CD4-positive, alpha-beta T cell treated with Interleukin-4 for 1 hour (primary cell): ENCODE data around the gene PLS1.
"Not testable (repeated sequence)": the region's sequence is repeated elsewhere in the genome, so short reads cannot be mapped to it uniquely, and the experiment has no call there.

Source experiments
- DNase-seq, 2 donors: peaks; one replicate each; pipeline ENCODE4 v3.0.0-alpha.2; 2020 to 2022

Gene PLS1

DNA sequence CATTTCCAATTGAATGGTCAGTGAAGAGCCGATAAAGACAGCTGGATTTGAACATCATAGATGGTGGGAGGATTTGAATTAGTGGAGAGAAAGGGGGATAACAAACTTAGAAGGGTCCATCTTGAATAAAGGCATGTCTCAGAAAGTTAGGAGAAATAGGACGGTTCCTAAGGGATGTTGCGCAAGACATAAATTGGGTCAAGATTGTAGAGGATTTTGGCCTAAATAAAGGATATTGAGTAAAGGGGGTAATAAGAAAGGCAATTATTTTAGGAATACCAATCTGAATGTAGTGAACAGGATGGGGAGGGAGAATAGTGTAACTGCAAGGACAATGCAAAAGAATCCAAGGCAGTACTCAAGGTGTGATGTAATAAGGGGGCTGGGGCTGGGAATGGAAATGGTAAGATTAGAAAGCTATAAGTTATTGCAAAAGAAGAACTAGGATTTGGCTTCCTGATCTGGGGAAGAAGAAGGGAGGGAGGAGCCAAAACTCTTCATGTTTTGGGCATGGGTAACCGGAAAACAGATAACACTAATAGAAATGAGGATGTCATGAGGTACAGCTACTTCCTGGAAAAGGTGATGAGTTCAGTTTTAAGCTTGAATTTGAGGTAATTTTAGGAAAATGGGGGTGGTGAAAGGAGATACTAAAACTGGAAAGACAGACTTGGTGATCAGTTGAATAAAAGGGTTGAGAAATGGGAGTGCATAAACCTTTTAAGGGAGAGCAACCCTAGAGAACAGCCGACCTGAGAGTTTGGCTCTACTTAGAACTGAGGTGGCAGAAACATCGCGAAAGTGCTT is 110.3 kb downstream of the PLS1 start:
- DNase-seq = no peak

- DNase-seq = no peak
Observed at GRCh38 chr3:142709207-142709606, 113.0 kb downstream of the PLS1 start.

DNA sequence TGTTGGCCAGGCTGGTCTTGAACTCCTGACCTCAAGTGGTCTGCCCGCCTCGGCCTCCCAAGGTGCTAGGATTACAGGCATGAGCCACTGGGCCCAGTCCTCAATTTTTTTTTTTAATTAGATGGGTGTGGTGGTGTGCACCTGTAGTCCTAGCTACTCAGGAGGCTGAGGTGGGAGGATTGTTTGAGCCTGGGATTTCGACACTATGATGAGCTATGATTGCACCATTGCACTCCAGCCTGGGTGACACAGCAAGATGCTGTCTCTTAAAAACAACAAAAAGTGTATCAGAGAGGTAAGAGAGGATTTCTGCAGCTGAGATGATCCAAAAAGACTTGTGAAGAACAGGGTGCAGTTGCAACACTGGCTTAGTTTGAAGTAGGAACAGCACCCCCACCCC is 118.7 kb downstream of the PLS1 start:
- not testable (repeated sequence) for DNase-seq

- DNase-seq = no peak
Observed at GRCh38 chr3:142716102-142716501, 119.9 kb downstream of the PLS1 start.

DNA sequence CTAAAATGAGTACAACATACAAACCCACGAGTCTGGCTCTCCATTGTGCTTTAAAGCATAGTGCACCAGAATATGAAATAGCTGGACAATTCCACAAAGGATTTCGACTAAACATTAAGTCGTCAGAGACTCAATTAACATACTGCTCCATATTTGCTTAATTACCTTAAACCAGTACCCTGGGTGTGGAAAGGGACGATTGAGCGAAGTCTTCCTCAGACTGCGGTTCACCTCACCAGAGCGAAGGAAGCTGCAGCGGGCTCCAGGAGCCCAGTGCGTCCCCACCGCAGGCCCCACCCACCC is 127.4 kb downstream of the PLS1 start:
- no peak for DNase-seq

DNA sequence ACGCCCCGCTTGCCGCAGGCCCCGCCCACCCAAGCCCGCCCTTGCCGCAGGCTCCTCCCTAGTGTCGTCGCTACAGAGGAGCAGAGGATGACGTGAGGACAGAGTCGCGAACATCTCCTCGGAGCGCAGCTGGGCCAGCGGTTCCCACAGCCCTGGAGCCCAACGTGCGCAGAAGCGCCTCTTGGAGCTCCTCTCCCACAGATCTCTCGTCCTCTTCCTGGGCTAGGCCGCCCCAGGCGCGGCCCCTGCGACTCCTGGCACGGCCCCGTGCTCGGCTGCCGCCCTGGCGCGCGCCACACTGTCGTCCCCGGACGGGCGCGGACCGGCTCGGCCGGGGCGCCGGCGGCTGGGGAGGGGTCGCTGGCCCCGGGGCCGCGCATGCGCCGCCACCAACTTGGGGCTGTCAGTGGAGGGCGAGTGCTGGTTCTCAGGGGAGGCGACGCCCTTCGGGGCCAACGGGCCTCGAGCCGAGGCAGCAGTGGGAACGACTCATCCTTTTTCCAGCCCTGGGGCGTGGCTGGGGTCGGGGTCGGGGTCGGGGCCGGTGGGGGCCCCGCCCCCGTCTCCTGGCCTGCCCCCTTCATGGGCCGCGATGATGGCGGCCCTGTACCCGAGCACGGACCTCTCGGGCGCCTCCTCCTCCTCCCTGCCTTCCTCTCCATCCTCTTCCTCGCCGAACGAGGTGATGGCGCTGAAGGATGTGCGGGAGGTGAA is 127.9 kb downstream of the PLS1 start, which contains the start of gene TRPC1:
Gene TRPC1 (plus strand): TSS at position 67 of the 714 bp plus-strand sequence. CDS start 526 bp downstream, at position 593.
- DNase-seq = peak; percentile 86 to 88

DNA sequence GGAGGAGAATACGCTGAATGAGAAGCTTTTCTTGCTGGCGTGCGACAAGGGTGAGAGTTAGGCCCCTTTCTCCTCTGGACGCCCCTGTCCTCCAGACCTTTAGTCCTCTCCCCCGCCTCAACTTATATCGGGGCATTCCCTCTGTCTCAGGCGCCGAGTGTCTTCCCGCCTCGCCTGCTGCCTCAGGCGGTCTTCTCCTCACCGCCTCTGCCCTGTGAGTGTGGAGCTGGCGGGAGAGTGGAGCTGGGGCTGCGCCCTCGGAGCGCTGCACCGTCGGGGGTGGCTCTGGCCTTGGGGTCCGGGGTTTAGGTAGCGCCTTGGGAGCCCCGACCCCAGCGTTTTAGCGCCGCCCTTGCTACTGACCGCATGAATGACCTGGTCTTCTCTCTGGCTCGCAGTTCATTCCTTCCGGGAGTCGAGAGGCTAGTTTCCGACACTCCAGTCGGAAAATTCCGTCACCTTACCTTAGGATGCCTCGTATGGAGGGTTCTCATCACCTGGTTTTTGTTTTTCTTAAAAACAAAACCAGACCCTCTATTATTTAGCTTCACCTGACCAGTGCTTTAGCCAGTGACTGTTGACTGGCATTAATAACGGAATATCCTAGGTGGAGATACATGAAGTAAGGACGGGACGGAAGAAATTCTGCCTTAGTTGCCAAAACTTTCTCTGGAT is 128.6 kb downstream of the PLS1 start:
- peak in 1 of 2 donors; percentile 11 for DNase-seq

DNA sequence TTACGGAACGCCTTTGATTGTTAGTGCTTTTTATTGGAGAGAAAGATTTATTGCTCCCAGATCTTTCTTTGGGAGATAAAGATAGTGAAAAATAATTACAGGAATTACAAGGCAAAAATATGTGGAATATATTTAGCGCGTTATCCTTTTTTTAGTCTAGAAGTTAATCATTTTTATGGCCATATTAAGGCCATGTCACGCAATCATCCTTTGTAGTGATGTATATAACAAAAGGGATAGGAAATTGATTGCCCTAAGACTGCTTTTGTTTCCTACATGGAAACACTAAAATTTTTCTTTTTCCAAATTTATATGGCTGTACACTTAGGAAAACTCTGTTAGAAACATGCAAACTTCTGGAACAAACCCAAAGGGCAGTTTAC is 129.2 kb downstream of the PLS1 start:
- no peak for DNase-seq

GRCh38 chr3:142726017-142726416 is 129.8 kb downstream of the PLS1 start:
- DNase-seq = no peak

- DNase-seq = no peak
Observed at GRCh38 chr3:142732066-142732465, 135.9 kb downstream of the PLS1 start.

DNA sequence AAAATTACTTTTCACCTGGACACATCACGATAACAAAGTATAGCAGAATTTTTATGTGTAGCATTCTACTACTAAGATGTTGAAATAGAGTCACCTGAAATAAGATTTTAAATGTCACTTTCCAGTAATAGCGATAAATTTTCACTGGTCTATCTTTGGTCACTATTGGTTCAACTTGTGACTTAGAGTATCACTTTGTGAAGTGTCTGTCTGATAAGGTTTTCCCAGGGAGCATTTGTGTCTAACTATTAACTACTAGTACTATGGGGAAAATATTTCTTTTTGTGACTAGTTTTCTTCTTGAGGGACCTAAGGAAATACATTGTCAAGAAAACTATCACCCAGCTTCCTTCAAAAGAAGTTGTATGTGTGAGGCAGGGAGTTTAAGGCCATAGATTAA is 138.6 kb downstream of the PLS1 start:
- DNase-seq = no peak

DNA sequence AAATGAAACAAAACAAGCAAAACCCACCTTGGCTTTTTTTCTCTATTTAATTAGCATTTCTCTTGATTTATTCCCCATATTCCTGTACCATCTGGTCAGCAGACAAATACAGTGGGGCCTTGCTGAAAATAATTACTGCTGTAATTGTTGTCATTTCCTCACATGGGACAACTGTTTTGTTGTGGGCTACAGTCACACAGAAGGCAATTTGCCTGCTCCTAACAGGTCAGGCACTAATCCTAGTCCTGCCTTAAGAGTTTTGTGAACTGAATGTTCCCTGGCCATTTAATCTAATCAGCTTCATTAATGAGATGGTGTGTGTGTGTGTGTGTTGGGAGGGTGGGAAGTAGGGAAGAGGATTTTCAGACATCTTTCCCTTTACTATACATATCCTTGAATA is 139.3 kb downstream of the PLS1 start:
- no peak for DNase-seq

GRCh38 chr3:142738396-142738795 is 142.2 kb downstream of the PLS1 start:
- DNase-seq = no peak

DNA sequence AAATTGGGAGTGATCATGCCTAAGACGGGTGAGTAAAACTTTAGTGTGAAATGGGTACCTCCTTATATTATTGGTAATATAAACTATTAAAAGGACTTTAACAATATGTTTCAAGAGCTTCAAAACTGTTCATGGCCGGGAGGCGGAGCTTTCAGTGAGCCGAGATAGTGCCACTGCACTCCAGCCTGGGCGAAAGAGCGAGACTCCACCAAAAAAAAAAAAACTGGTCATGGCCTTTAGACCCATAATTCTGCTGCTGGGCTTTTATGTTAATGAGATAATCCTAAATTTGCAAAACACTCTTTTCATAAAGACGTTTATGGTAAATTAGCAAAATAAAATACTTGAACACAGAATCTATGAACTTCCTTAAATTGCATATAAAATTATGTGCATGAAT is 150.5 kb downstream of the PLS1 start:
- no peak for DNase-seq

GRCh38 chr3:142750531-142750930 is 154.3 kb downstream of the PLS1 start:
- not testable (repeated sequence) for DNase-seq

DNA sequence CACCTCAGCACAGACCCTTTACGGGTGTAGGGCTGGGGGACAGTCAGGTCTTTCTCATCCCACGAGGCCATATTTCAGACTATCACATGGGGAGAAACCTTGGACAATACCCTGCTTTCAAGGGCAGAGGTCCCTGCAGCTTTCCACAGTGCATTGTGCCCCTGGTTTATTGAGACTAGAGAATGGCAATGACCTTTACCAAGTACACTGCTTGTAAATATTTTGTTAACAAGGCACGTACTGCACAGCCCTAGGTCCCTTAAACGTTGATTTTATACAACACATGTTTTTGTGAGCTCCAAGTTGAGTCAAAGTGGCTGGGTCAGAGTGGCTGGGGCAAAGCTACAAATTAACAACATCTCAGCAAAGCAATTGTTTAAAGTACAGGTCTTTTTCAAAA is 156.4 kb downstream of the PLS1 start:
- DNase-seq = not testable (repeated sequence)

DNA sequence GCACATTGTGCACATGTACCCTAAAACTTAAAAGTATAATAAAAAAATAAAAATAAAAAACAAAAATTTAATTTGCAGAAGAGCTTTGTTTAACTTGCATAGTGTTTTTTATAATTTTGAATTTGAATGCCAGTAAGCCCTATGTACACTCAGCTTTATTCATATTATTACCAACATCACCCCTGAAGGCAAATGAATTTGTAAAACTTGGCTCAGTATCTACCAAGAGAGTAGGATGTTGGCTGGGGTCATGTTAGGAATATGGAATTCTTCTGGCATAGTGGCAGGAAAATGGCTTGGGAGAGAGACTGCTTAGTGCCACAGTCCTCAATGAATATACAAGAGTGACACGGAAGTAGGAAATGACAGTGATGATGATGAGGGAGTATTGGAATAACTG is 158.3 kb downstream of the PLS1 start:
- DNase-seq = no peak
